Panc1 (cell line): ENCODE measurements around the gene FOXM1. TPM values are rescaled to one million over a fixed set of nuclear protein-coding genes. Genes with fewer than 3 reads are reported as not detected.

Experiments
- ATAC-seq: fragments of 200-7000 bp; cut with Tn5 transposase; 2 replicates; pipeline ENCODE4 v1.9.1; 2020; ENCODE audit warnings: mild to moderate bottlenecking, moderate library complexity
- BruUV-seq: library from RNA; stranded (reverse); fragments of 400-500 nt; replicated peaks from 2 replicates; lab custom pipeline; 2021; lab: Mats Ljungman, UMichigan
- CTCF ChIA-PET: fragments of 300-600 bp; sonication (Branson Sonifier 250); formaldehyde crosslinking; loops from one replicate; lab custom pipeline; 2022; ENCODE audit warnings: antibody characterized with exemption; lab: Charles Lee
- POLR2A ChIA-PET: fragments of 300-600 bp; sonication (Branson Sonifier 250); formaldehyde crosslinking; loops from one replicate; lab custom pipeline; 2022; ENCODE audit warnings: antibody characterized with exemption; lab: Charles Lee
- DNase-seq: peaks from one replicate; pipeline ENCODE4 v3.0.0-alpha.2; 2010; ENCODE audit warnings: low read depth, low spot score
- H3K27ac ChIP-seq: 2 replicates; pipeline ENCODE4 v1.5.1; 2011; ENCODE audit warnings: mild to moderate bottlenecking, low read length, inconsistent platforms
- H3K27me3 ChIP-seq: fragments of 200-500 bp; sonication (Bioruptor generic); 2 replicates; pipeline ENCODE4 v1.6.0; 2014; ENCODE audit warnings: low read length, inconsistent platforms; ENCODE audit not compliant: control insufficient read depth, insufficient read depth
- H3K36me3 ChIP-seq: fragments of 200-500 bp; sonication (Bioruptor generic); 2 replicates; pipeline ENCODE4 v1.5.1; 2014; ENCODE audit warnings: inconsistent platforms, mild to moderate bottlenecking, low read length, moderate library complexity; ENCODE audit not compliant: control insufficient read depth, insufficient read depth
- H3K4me1 ChIP-seq: 2 replicates; pipeline ENCODE4 v1.5.1; 2011; ENCODE audit warnings: inconsistent platforms, mild to moderate bottlenecking, low read length, moderate library complexity; ENCODE audit not compliant: control insufficient read depth, insufficient read depth
- H3K4me3 ChIP-seq, 2 experiments: 2 replicates each; pipeline ENCODE4 v1.5.1; 2011 to 2012; ENCODE audit warnings: low read depth in 2 of 2, low read length in 2 of 2, mild to moderate bottlenecking in 2 of 2, inconsistent platforms in 1 of 2, moderate library complexity in 1 of 2
- H3K9me3 ChIP-seq: fragments of 200-500 bp; sonication (Bioruptor generic); 2 replicates; pipeline ENCODE4 v1.5.1; 2014; ENCODE audit warnings: low read depth, mild to moderate bottlenecking, inconsistent platforms, low read length, moderate library complexity; ENCODE audit not compliant: control insufficient read depth, insufficient read depth
- CTCF ChIP-seq: fragments of 450-650 bp; IDR thresholded peaks from 2 replicates; pipeline ENCODE4 v1.5.1; 2017; ENCODE audit warnings: mild to moderate bottlenecking
- POLR2AphosphoS5 ChIP-seq: IDR thresholded peaks from 2 replicates; pipeline ENCODE4 v1.6.1; 2012; ENCODE audit warnings: mild to moderate bottlenecking, low read depth, low read length, moderate library complexity
- REST ChIP-seq, 2 experiments: IDR thresholded peaks; 2 replicates each; pipeline ENCODE4 v1.6.1; 2011 to 2012; ENCODE audit warnings: low read depth in 2 of 2, control low read depth in 1 of 2, low read length in 1 of 2, mild to moderate bottlenecking in 1 of 2, moderate library complexity in 1 of 2; ENCODE audit not compliant: insufficient read depth in 1 of 2
- SIN3A ChIP-seq: IDR thresholded peaks from 2 replicates; pipeline ENCODE4 v1.6.1; 2012; ENCODE audit warnings: low read depth, mild to moderate bottlenecking, low read length, moderate library complexity, borderline replicate concordance; ENCODE audit not compliant: insufficient read depth
- TCF7L2 ChIP-seq: IDR thresholded peaks from 2 replicates; pipeline ENCODE4 v1.6.1; 2011; ENCODE audit warnings: mild to moderate bottlenecking, low read depth, low read length, inconsistent platforms
- in situ Hi-C: cut with HindIII; loops from 2 replicates; pipeline ENCODE4 v1.10.0; 2016; ENCODE audit warnings: low sequenced_read_pairs, low pct_unique_long_range_greater_than_20kb
- intact Hi-C: fragments of 100-400 bp; cut with micrococcal nuclease; formaldehyde crosslinking; loops from one replicate; pipeline ENCODE4 v1.10.0; 2022; ENCODE audit not compliant: unreplicated experiment
- total RNA-seq: library from RNA; stranded (reverse); gene quantifications from one replicate; pipeline ENCODE4 v1.2.1, GENCODE V29; 2021; ENCODE audit not compliant: unreplicated experiment

FOXM1 gene
- total RNA-seq, 1 experiment from 2014 or later = 71.2 TPM

- intact Hi-C loops (no loop called here), in situ Hi-C loops (no loop called here)
- no peak for DNase-seq
- 0 out of 2 replicates have a peak, but pooled peaks cover 2% of the 10 kb centered on the region for H3K36me3 ChIP-seq
- H3K27me3 ChIP-seq = no peaks in the 10 kb centered on the region
- no peak overlapping the region for H3K4me3 ChIP-seq
- H3K4me1 ChIP-seq = no peaks in the 10 kb centered on the region
- ATAC-seq = no peak
- no peaks in the 10 kb centered on the region for H3K9me3 ChIP-seq
- TF ChIP-seq CTCF (no peak), POLR2AphosphoS5 (no peak), SIN3A (no peak), REST (IDR thresholded peaks at IDR 0.05; ENCODE audit: insufficient read depth in 1 of 2, low read depth in 2 of 2, low read length in 1 of 2) (no peak), TCF7L2 (no peak)
- no TSS peak for BruUV-seq
- no peak overlapping the region for H3K27ac ChIP-seq
- ChIA-PET CTCF (no interaction called here), POLR2A (no interaction called here)
Observed at GRCh38 chr12:2824541-2824940, 52.4 kb downstream of the FOXM1 start.

GRCh38 chr12:2823483-2823882, 53.5 kb downstream of the FOXM1 start:
- ATAC-seq (no peak), DNase-seq (no peak)
- ChIA-PET CTCF (no interaction called here), POLR2A (interaction anchor here (0.6 kb wide), 1 partner anchor 21 kb away, joined by 3 read pairs; no protein-coding TSS in a partner anchor)
- TF ChIP-seq CTCF (no peak), REST (IDR thresholded peaks at IDR 0.05; ENCODE audit: insufficient read depth in 1 of 2, low read depth in 2 of 2, low read length in 1 of 2) (no peak), POLR2AphosphoS5 (no peak), TCF7L2 (no peak)
- Histone ChIP-seq H3K4me3 (no peak overlapping the region), H3K27ac (no peak overlapping the region), H3K4me1 (no peaks in the 10 kb centered on the region), H3K9me3 (no peaks in the 10 kb centered on the region), H3K36me3 (0 out of 2 replicates have a peak, but pooled peaks cover 2% of the 10 kb centered on the region), H3K27me3 (no peaks in the 10 kb centered on the region)
- in situ Hi-C loops (no loop called here), intact Hi-C loops (no loop called here)
- BruUV-seq = no TSS peak
